Measurements from ENCODE around the gene KCNG2.

KCNG2 gene

GRCh38 chr18:79784071-79784913 lies 13.4 kb upstream of the KCNG2 start:
- H3K9ac ChIP-seq (ENCODE audit: low read length): no peak overlapping the region
- no peak overlapping the region for H2AFZ ChIP-seq (ENCODE audit: low read depth, low read length)
- H3K9me3 ChIP-seq (ENCODE audit: insufficient read depth, low read length): no peaks in the 10 kb centered on the region
- no peak overlapping the region for H3K27ac ChIP-seq (ENCODE audit: low read length)
- H3K4me1 ChIP-seq (ENCODE audit: low read length): no peaks in the 10 kb centered on the region
- H3K4me2 ChIP-seq (ENCODE audit: low read length): no peak overlapping the region
- no peak overlapping the region for H3K4me3 ChIP-seq (ENCODE audit: low read length)
- TF ChIP-seq CTCF (IDR thresholded peaks at IDR 0.05; ENCODE audit: low read depth, low read length) (no peak), EZH2phosphoT487 (IDR thresholded peaks at IDR 0.05; ENCODE audit: low read depth) (no peak)
- no peaks in the 10 kb centered on the region for H3K79me2 ChIP-seq (ENCODE audit: low read length)
- no peaks in the 10 kb centered on the region for H3K27me3 ChIP-seq (ENCODE audit: low read depth, low read length)
- no peaks in the 10 kb centered on the region for H4K20me1 ChIP-seq (ENCODE audit: insufficient read depth, low read length)
- no peaks in the 10 kb centered on the region for H3K36me3 ChIP-seq (replicated peaks; ENCODE audit: low read depth, low read length)

GRCh38 chr18:79784965-79785770 lies 12.6 kb upstream of the KCNG2 start:
- Histone ChIP-seq H3K36me3 (replicated peaks; ENCODE audit: low read depth, low read length) (no peaks in the 10 kb centered on the region), H2AFZ (ENCODE audit: low read depth, low read length) (no peak overlapping the region), H3K9me3 (ENCODE audit: insufficient read depth, low read length) (no peaks in the 10 kb centered on the region), H4K20me1 (ENCODE audit: insufficient read depth, low read length) (no peaks in the 10 kb centered on the region), H3K27me3 (ENCODE audit: low read depth, low read length) (peaks cover 2% of the 10 kb centered on the region; the same call in 1 of the 2 replicates), H3K4me1 (ENCODE audit: low read length) (no peaks in the 10 kb centered on the region), H3K4me2 (ENCODE audit: low read length) (no peak overlapping the region), H3K9ac (ENCODE audit: low read length) (no peak overlapping the region), H3K27ac (ENCODE audit: low read length) (no peak overlapping the region), H3K4me3 (ENCODE audit: low read length) (no peak overlapping the region), H3K79me2 (ENCODE audit: low read length) (no peaks in the 10 kb centered on the region)
- no peak for TF ChIP-seq EZH2phosphoT487 (IDR thresholded peaks at IDR 0.05; ENCODE audit: low read depth)
- no peak for TF ChIP-seq CTCF (IDR thresholded peaks at IDR 0.05; ENCODE audit: low read depth, low read length)

DNA sequence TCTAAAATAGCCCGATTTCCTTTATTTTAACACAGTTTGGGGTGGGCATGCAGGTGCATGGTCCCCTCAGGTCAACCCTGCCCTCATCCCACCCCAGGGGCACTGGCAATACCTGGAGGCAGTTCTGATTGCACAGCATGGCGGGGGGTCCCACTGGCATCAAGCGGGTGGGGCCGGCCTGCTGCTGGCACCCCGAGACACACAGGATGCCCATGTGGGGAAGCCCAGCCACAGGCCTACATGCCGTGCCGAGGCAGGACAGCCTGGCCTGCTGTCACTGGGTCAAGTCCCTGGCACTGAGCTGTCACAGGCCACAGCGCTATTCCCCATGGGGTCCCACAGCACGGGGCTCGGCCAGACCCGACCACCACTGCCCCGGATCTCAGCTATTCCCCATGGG lies 11.9 kb upstream of the KCNG2 start:
- Histone ChIP-seq H3K9ac (ENCODE audit: low read length) (no peak overlapping the region), H3K79me2 (ENCODE audit: low read length) (no peaks in the 10 kb centered on the region), H4K20me1 (ENCODE audit: insufficient read depth, low read length) (no peaks in the 10 kb centered on the region), H2AFZ (ENCODE audit: low read depth, low read length) (no peak overlapping the region), H3K36me3 (replicated peaks; ENCODE audit: low read depth, low read length) (no peaks in the 10 kb centered on the region), H3K4me1 (ENCODE audit: low read length) (no peaks in the 10 kb centered on the region), H3K4me2 (ENCODE audit: low read length) (no peak overlapping the region), H3K27ac (ENCODE audit: low read length) (no peak overlapping the region), H3K4me3 (ENCODE audit: low read length) (no peak overlapping the region), H3K27me3 (ENCODE audit: low read depth, low read length) (peaks cover 9% of the 10 kb centered on the region), H3K9me3 (ENCODE audit: insufficient read depth, low read length) (no peaks in the 10 kb centered on the region)
- no peak for TF ChIP-seq EZH2phosphoT487 (IDR thresholded peaks at IDR 0.05; ENCODE audit: low read depth)
- TF ChIP-seq CTCF (IDR thresholded peaks at IDR 0.05; ENCODE audit: low read depth, low read length): no peak

DNA sequence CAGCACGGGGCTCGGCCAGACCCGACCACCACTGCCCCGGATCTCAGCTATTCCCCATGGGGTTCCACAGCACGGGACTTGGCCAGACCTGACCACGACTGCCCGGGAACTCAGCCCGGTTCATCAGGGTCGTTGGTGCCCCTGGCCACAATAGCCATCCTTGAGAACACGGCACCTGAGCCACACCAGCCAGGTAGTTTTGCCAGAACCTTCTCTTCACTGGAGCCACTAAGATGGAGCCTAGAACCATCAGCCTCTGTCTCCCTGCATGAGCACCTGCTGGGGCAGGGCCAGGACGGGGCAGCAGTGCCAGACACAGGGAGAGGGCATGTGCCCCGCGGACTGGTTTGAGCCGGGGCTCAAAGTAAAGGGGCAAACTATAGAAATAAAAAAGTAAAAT lies 11.4 kb upstream of the KCNG2 start:
- Histone ChIP-seq H3K4me2 (ENCODE audit: low read length) (no peak overlapping the region), H3K4me1 (ENCODE audit: low read length) (no peaks in the 10 kb centered on the region), H3K36me3 (replicated peaks; ENCODE audit: low read depth, low read length) (no peaks in the 10 kb centered on the region), H2AFZ (ENCODE audit: low read depth, low read length) (no peak overlapping the region), H3K79me2 (ENCODE audit: low read length) (no peaks in the 10 kb centered on the region), H3K4me3 (ENCODE audit: low read length) (no peak overlapping the region), H3K9ac (ENCODE audit: low read length) (no peak overlapping the region), H3K9me3 (ENCODE audit: insufficient read depth, low read length) (no peaks in the 10 kb centered on the region), H3K27me3 (ENCODE audit: low read depth, low read length) (peaks cover 14% of the 10 kb centered on the region), H3K27ac (ENCODE audit: low read length) (no peak overlapping the region), H4K20me1 (ENCODE audit: insufficient read depth, low read length) (no peaks in the 10 kb centered on the region)
- TF ChIP-seq EZH2phosphoT487 (IDR thresholded peaks at IDR 0.05; ENCODE audit: low read depth): no peak
- no peak for TF ChIP-seq CTCF (IDR thresholded peaks at IDR 0.05; ENCODE audit: low read depth, low read length)
